ENCODE data around the gene C14orf132. TPM values are rescaled to one million over a fixed set of nuclear protein-coding genes. Genes with fewer than 3 reads are reported as not detected.

The C14orf132 gene
- total RNA-seq, 4 donors from 2014 or later: 3.0 to 13.5 (median 3.9) TPM

DNA sequence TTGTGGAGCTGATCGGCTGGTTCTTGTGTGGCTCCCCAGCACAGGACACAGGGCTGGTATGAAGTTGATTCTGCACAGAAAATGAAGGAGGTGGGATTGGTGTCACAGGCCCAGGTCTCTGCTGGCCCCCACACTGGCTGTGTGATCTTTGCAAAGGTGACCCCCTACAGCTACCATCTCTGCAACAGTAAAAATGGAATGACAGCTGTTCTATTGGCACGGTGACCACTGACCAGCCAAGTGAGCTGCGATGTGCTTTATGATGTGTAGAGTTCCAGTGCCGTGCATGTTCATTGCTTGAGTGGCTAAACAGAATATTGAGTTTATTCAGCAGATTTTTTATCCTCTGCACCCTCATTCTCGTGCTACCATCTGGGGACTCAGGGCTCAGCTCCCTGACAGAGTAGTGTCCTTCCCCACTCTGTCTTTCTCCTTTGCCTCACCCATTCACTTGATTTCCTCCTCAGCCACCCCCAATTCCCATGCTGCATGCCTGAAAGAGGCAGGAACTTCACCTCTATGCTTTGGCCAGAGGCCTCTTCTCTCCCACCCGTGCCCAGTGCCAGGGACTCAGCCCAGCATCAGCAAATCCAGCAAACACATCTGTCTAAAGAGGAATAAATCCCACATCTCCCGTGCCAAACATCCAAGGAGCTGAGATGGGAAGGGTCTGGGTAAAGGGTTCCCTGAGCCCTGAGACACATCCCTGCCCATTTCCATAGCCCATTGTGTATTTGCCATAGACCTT lies 21.2 kb downstream of the C14orf132 start:
- 77 to 84% methylated on average over 7 of the region's 7 CpGs for WGBS, 2 donors
- Histone ChIP-seq H3K36me3 (no peaks in the 10 kb centered on the region), H3K27me3 (no peaks in the 10 kb centered on the region), H3K4me1 (peaks cover 0 to 17% (median 0%) of the 10 kb centered on the region in 3 donors), H3K9me3 (no peaks in the 10 kb centered on the region), H3K27ac (no peak overlapping the region), H3K4me3 (no peak overlapping the region)
- TF ChIP-seq, protein P1, sequence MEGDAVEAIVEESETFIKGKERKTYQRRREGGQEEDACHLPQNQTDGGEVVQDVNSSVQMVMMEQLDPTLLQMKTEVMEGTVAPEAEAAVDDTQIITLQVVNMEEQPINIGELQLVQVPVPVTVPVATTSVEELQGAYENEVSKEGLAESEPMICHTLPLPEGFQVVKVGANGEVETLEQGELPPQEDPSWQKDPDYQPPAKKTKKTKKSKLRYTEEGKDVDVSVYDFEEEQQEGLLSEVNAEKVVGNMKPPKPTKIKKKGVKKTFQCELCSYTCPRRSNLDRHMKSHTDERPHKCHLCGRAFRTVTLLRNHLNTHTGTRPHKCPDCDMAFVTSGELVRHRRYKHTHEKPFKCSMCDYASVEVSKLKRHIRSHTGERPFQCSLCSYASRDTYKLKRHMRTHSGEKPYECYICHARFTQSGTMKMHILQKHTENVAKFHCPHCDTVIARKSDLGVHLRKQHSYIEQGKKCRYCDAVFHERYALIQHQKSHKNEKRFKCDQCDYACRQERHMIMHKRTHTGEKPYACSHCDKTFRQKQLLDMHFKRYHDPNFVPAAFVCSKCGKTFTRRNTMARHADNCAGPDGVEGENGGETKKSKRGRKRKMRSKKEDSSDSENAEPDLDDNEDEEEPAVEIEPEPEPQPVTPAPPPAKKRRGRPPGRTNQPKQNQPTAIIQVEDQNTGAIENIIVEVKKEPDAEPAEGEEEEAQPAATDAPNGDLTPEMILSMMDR (IDR thresholded peaks at IDR 0.05): no peak
- no peak for TF ChIP-seq POLR2A (IDR thresholded peaks at IDR 0.05)
- intact Hi-C loops (cut with DNase I): no loop called here
- DNase-seq: no peak

DNA sequence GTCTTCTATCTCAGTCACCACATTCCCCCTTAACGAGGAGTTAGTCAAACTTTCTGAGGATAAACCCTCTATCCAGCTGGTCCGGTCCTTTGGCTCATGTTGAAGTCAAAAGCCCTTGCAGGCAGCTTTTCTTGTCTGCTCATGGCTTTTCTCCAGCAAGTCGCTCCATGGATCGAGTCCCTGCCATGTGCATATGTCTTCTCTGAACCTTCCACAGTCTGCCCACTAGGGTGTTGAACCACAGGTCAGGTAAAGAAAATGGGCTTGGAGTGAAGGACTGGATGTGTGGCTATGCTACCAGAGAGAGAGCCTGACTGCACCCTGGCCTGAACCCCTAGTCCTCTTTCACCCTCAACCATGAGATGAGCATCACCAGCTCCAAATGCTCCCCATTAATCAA lies 22.8 kb downstream of the C14orf132 start:
- TF ChIP-seq POLR2A (IDR thresholded peaks at IDR 0.05): no peak
- TF ChIP-seq, protein P1 (IDR thresholded peaks at IDR 0.05): no peak
- 51% methylated on average over 3 to 4 of the region's 4 CpGs for WGBS, 2 donors
- no peaks in the 10 kb centered on the region for H3K9me3 ChIP-seq
- no peak overlapping the region for H3K27ac ChIP-seq
- intact Hi-C loops (cut with DNase I): no loop called here
- H3K36me3 ChIP-seq: no peaks in the 10 kb centered on the region
- DNase-seq: no peak
- no peaks in the 10 kb centered on the region for H3K27me3 ChIP-seq
- H3K4me3 ChIP-seq: no peak overlapping the region
- H3K4me1 ChIP-seq: peaks cover 0 to 9% (median 0%) of the 10 kb centered on the region in 3 donors

DNA sequence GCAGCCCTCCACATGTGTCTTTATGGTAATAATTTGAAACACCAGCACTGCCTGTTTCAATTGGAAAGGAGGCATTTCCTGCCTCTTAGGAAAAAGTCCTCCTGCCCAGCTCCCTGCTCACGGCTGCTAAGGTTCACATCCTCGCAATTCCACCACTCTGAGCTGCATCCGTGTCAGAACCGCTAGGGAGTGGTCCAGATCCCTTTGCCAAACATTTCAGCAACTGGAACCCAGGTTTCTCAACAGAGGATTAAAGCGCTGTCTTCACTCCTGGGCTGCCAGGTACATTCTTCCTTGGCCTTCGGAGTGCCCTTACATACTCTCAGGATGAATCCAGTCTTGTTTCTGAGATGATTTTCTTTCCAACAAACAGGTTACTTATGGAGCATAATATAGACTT lies 23.3 kb downstream of the C14orf132 start:
- Histone ChIP-seq H3K36me3 (no peaks in the 10 kb centered on the region), H3K27ac (no peak overlapping the region), H3K9me3 (no peaks in the 10 kb centered on the region), H3K4me3 (no peak overlapping the region), H3K4me1 (peaks cover 0 to 7% (median 0%) of the 10 kb centered on the region in 3 donors), H3K27me3 (no peaks in the 10 kb centered on the region)
- 71 to 73% methylated on average over 4 to 6 of the region's 6 CpGs for WGBS, 2 donors
- TF ChIP-seq, protein P1 (IDR thresholded peaks at IDR 0.05): no peak
- TF ChIP-seq POLR2A (IDR thresholded peaks at IDR 0.05): no peak
- intact Hi-C loops (cut with DNase I): no loop called here
- no peak for DNase-seq

DNA sequence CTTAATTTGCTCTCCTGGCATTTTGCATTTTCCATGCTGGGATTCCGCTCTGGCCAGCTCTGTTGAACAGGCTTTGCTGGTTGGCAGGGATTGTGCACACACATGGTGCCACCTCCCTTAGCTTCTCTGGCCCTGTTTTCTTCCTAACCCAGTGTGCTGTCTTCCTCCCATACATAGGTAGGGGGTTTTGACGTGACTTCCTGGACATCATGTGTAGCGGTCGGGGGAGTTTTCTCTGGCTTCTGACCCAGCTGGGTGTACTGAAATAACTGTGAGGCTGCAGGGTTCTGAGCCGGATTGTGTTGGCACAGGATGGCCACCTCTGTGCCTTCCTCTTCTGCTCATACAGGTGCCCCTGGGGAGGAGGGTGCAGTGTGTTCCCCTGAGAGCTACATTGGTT lies 25.7 kb downstream of the C14orf132 start:
- H3K27me3 ChIP-seq: no peaks in the 10 kb centered on the region
- H3K9me3 ChIP-seq: no peaks in the 10 kb centered on the region
- no peak for DNase-seq
- TF ChIP-seq, protein P1 (IDR thresholded peaks at IDR 0.05): no peak
- no peak for TF ChIP-seq POLR2A (IDR thresholded peaks at IDR 0.05)
- H3K27ac ChIP-seq: no peak overlapping the region
- peaks cover 0 to 7% (median 0%) of the 10 kb centered on the region in 3 donors for H3K4me1 ChIP-seq
- no peak overlapping the region for H3K4me3 ChIP-seq
- intact Hi-C loops (cut with DNase I): no loop called here
- H3K36me3 ChIP-seq: no peaks in the 10 kb centered on the region
- 88 to 89% methylated on average over 1 to 5 of the region's 5 CpGs for WGBS, 2 donors

DNA sequence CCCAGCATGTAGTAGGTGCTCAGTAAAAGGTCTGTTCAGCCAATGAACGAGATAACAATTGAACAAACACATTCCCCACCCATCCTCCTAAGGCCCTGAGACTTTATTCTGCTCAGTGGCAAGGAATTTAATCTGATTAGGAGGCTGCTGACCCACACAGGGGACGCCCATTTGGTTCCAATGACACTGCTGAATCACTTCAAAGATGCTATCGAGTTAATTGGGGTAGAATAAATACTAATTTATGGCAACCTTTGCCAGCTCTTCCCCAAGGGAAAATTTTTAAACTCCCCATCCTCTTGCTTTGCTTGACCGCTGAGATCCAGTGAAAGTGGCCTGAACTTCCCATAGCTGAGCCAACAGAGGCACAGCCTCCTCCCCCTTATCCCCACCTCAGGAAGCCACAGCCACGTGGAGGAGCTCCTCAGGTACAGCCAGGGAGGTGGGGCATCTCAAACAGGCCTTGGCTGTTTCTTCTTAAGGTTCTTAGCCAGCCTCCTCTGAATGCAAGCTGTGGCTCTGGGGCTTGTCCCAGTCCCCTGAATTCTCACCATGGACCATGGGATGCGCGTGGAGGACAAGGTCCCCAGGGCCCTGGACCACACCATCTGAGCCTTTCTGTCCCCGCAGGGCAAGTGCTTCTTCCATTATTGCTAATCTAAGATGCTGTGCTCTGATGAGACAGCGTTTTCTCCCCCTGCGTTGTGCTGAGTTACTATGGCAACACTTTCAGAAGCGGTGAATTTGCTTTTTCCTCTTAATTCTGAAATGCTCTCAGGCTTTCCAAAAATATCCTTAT lies 26.7 kb downstream of the C14orf132 start:
- Histone ChIP-seq H3K4me3 (no peak overlapping the region), H3K4me1 (peaks cover 0 to 7% (median 0%) of the 10 kb centered on the region in 3 donors), H3K27ac (no peak overlapping the region), H3K27me3 (no peaks in the 10 kb centered on the region), H3K36me3 (no peaks in the 10 kb centered on the region), H3K9me3 (no peaks in the 10 kb centered on the region)
- no peak for DNase-seq
- intact Hi-C loops (cut with DNase I): no loop called here
- 57 to 67% methylated on average over 11 of the region's 11 CpGs for WGBS, 2 donors
- TF ChIP-seq, protein P1 (IDR thresholded peaks at IDR 0.05): no peak
- TF ChIP-seq POLR2A (IDR thresholded peaks at IDR 0.05): no peak

Data from esophagus squamous epithelium (tissue), 5 donors.